ENCODE results near the gene CLCNKB. TPM values are rescaled to one million over a fixed set of nuclear protein-coding genes. Genes with fewer than 3 reads are reported as not detected.

The CLCNKB gene
- total and polyA plus RNA-seq, 3 donors from 2014 or later: 2.3 to 4.2 (median 3.7) TPM

DNA sequence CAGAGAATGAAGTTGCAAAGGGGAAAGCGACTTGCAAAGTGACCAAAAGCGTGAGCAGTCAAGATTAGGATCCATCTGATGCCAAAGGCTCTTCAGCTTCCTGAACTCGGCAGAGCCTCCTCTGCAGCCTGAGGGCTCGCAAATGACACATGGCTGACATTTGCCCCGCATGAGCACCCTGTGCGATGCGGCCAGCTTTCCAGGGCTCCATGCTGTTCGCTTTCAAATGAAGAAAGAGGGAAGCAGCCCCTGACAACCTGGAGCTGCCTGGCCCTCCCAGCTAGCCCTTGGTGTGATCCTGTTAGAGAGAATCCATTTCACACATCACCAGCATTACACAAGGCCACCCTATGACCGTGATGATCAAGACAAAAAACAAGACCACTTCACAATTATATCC is 50.0 kb downstream of the CLCNKB start:
- intact Hi-C loops (cut with DNase I; ENCODE audit: low total_unique reads): no loop called here

DNA sequence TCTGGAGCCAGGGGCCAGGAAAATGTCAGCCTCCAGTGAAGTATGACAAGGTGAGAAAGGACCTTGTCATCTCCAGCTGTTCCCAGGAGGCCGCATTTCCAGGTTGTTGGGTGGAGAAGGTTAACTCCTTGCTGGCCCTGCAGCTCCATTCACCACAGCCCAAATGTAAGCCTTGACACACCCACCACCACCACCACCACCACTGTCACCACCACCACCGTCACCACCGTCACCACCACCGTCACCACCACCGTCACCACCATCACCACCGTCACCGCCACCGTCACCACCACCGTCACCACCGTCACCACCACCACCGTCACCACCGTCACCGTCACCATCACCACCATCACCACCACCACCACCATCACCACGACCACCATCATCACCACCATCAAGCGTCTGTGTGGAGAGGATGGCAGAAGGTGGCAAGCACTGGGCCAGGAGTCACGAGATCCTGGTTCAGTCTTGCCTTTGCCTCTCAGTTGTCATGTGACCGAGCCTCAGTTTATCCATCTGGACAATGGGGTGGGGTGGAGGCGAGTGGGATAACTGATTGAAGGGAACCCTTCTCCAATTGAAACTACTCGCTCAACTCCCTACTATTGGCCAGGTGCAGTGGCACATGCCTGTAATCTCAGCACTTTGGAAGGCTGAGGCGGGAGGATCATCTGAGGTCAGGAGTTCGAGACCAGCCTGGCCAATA is 51.0 kb downstream of the CLCNKB start:
- no peak for DNase-seq
- H3K36me3 ChIP-seq (ENCODE audit: low read depth, missing control alignments): no peaks in the 10 kb centered on the region
- H3K9me3 ChIP-seq: no peaks in the 10 kb centered on the region
- peaks cover 4% of the 10 kb centered on the region for H3K4me1 ChIP-seq
- no peak overlapping the region for H3K4me3 ChIP-seq
- no peak overlapping the region for H3K27ac ChIP-seq
- WGBS, 2 donors: 92 to 94% methylated on average over 21 of the region's 21 CpGs
- intact Hi-C loops (cut with DNase I; ENCODE audit: low total_unique reads): no loop called here
- no peaks in the 10 kb centered on the region for H3K27me3 ChIP-seq
- TF ChIP-seq, protein P1, sequence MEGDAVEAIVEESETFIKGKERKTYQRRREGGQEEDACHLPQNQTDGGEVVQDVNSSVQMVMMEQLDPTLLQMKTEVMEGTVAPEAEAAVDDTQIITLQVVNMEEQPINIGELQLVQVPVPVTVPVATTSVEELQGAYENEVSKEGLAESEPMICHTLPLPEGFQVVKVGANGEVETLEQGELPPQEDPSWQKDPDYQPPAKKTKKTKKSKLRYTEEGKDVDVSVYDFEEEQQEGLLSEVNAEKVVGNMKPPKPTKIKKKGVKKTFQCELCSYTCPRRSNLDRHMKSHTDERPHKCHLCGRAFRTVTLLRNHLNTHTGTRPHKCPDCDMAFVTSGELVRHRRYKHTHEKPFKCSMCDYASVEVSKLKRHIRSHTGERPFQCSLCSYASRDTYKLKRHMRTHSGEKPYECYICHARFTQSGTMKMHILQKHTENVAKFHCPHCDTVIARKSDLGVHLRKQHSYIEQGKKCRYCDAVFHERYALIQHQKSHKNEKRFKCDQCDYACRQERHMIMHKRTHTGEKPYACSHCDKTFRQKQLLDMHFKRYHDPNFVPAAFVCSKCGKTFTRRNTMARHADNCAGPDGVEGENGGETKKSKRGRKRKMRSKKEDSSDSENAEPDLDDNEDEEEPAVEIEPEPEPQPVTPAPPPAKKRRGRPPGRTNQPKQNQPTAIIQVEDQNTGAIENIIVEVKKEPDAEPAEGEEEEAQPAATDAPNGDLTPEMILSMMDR (IDR thresholded peaks at IDR 0.05): no peak
- no peak for TF ChIP-seq POLR2A (IDR thresholded peaks at IDR 0.05)

More for the DNA sequence above, 50.0 kb downstream of the CLCNKB start:
- no peak for TF ChIP-seq POLR2A (IDR thresholded peaks at IDR 0.05)
- TF ChIP-seq, protein P1 (IDR thresholded peaks at IDR 0.05): no peak
- H3K36me3 ChIP-seq (ENCODE audit: low read depth, missing control alignments): no peaks in the 10 kb centered on the region
- no peak overlapping the region for H3K27ac ChIP-seq
- no peak overlapping the region for H3K4me3 ChIP-seq
- no peaks in the 10 kb centered on the region for H3K27me3 ChIP-seq
- H3K9me3 ChIP-seq: no peaks in the 10 kb centered on the region
- WGBS, 2 donors: 81 to 85% methylated on average over 5 to 9 of the region's 9 CpGs
- peaks cover 4% of the 10 kb centered on the region for H3K4me1 ChIP-seq
- no peak for DNase-seq

DNA sequence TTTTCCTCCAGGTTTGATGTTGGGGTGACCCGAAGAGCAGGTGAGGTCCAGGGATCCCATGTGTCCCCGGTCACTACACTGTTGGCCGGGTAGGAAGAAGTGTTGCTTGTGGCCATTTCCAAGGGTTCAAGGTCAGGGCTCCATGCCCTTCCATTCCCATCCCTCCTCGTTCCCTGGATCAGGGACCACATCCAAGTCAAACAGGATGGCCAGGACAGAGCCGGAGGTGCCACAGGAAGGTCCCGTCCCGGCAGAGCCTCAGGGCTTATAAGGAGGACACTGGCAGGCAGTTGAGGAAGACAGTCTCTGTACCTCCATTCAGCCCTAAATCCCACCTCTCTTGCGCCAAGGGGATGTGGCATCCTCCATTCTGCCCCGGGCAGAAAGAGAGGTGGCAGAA is 51.9 kb downstream of the CLCNKB start:
- WGBS, 2 donors: 61 to 71% methylated on average over 6 to 9 of the region's 9 CpGs
- intact Hi-C loops (cut with DNase I; ENCODE audit: low total_unique reads): no loop called here
- H3K9me3 ChIP-seq: no peaks in the 10 kb centered on the region
- H3K27me3 ChIP-seq: no peaks in the 10 kb centered on the region
- no peak for TF ChIP-seq POLR2A (IDR thresholded peaks at IDR 0.05)
- H3K4me3 ChIP-seq: no peak overlapping the region
- no peak overlapping the region for H3K27ac ChIP-seq
- H3K36me3 ChIP-seq (ENCODE audit: low read depth, missing control alignments): no peaks in the 10 kb centered on the region
- H3K4me1 ChIP-seq: peaks cover 4% of the 10 kb centered on the region
- DNase-seq: no peak

DNA sequence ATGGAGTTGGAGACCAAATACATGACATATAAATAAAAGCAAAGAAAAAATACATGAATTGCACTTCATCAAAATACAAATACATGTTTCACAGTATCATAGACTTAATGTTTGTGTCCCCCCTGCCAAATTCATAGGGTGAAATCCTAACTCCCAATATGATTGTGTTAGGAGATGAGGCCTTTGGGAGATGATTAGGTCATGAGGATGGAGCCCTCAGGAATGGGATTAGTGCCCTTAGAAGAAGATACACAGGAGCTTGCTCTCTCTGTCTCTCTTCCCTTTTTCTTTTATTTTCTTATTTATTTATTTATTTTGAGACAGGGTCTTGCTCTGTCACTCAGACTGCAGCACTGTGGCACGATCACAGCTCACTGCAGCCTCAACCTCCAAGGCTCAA is 55.8 kb downstream of the CLCNKB start:
- 97 to 100% methylated on average over 1 of the region's 1 CpG for WGBS, 2 donors
- H3K4me1 ChIP-seq: peaks cover 4% of the 10 kb centered on the region
- intact Hi-C loops (cut with DNase I; ENCODE audit: low total_unique reads): no loop called here
- H3K4me3 ChIP-seq: no peak overlapping the region
- no peaks in the 10 kb centered on the region for H3K9me3 ChIP-seq
- no peak for DNase-seq
- H3K36me3 ChIP-seq (ENCODE audit: low read depth, missing control alignments): no peaks in the 10 kb centered on the region
- no peaks in the 10 kb centered on the region for H3K27me3 ChIP-seq
- TF ChIP-seq, protein P1 (IDR thresholded peaks at IDR 0.05): no peak
- no peak for TF ChIP-seq POLR2A (IDR thresholded peaks at IDR 0.05)
- H3K27ac ChIP-seq: no peak overlapping the region

DNA sequence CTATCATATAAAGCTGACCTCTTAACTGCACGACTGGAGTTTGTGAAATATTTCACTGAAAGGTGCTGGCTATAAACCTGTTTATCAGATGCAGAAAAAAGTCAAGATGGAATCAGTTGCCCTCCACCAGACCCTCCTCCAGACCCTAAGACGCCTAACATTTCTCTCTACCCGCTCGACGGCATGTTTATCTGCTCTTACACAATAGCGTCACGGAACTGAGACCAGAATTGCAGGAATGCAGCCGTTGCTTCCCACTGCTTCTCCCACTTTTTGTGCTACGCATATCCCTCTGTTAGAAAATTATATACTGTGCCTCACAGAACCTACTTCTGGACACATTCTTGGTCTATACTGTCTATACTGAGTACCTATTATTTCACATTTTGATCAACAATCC is 58.0 kb downstream of the CLCNKB start:
- no peak overlapping the region for H3K27ac ChIP-seq
- H3K4me3 ChIP-seq: no peak overlapping the region
- no peak for DNase-seq
- no peaks in the 10 kb centered on the region for H3K27me3 ChIP-seq
- H3K36me3 ChIP-seq (ENCODE audit: low read depth, missing control alignments): no peaks in the 10 kb centered on the region
- H3K4me1 ChIP-seq: no peaks in the 10 kb centered on the region
- no peaks in the 10 kb centered on the region for H3K9me3 ChIP-seq
- 64 to 66% methylated on average over 9 of the region's 9 CpGs for WGBS, 2 donors
- no peak for TF ChIP-seq POLR2A (IDR thresholded peaks at IDR 0.05)
- TF ChIP-seq, protein P1 (IDR thresholded peaks at IDR 0.05): no peak
- intact Hi-C loops (cut with DNase I; ENCODE audit: low total_unique reads): no loop called here

Other genes starting within 250 kb of the CLCNKB start
- gene UQCRHL, start 236.1 kb upstream of the CLCNKB start, total RNA-seq: 1 to 10 TPM; 1.5 to 2.0 TPM
- 2.5 TPM for gene UQCRHL, start 236.1 kb upstream of the CLCNKB start, polyA plus RNA-seq (ENCODE audit: insufficient read depth, low read depth, low replicate concordance)
- 10 to 100 TPM; 53.2 to 60.6 TPM for gene SPEN, start 196.1 kb upstream of the CLCNKB start, total RNA-seq
- 54.8 TPM for gene SPEN, start 196.1 kb upstream of the CLCNKB start, polyA plus RNA-seq (ENCODE audit: insufficient read depth, low read depth, low replicate concordance)
- gene ZBTB17, start 67.7 kb upstream of the CLCNKB start, total RNA-seq: 10 to 100 TPM; 60.2 to 65.8 TPM
- gene ZBTB17, start 67.7 kb upstream of the CLCNKB start, polyA plus RNA-seq (ENCODE audit: insufficient read depth, low read depth, low replicate concordance): 53.6 TPM
- gene SRARP, start 39.5 kb upstream of the CLCNKB start, total RNA-seq: under 1 TPM in 1 of 2 donors, not detected in 1; 0.16 TPM
- gene SRARP, start 39.5 kb upstream of the CLCNKB start, polyA plus RNA-seq (ENCODE audit: insufficient read depth, low read depth, low replicate concordance): not detected
- 10 to 100 TPM in 1 of 2 donors, 1 to 10 TPM in 1; 9.0 to 11.7 TPM for gene HSPB7, start 25.7 kb upstream of the CLCNKB start, total RNA-seq
- 31.2 TPM for gene HSPB7, start 25.7 kb upstream of the CLCNKB start, polyA plus RNA-seq (ENCODE audit: insufficient read depth, low read depth, low replicate concordance)
- gene CLCNKA, start 21.7 kb upstream of the CLCNKB start, total RNA-seq: 1 to 10 TPM; 6.5 to 6.9 TPM
- 9.9 TPM for gene CLCNKA, start 21.7 kb upstream of the CLCNKB start, polyA plus RNA-seq (ENCODE audit: insufficient read depth, low read depth, low replicate concordance)
- 1 to 10 TPM in 1 of 2 donors, under 1 TPM in 1; 0.87 to 1.2 TPM for gene FAM131C, start 29.9 kb downstream of the CLCNKB start, total RNA-seq
- 0.42 TPM for gene FAM131C, start 29.9 kb downstream of the CLCNKB start, polyA plus RNA-seq (ENCODE audit: insufficient read depth, low read depth, low replicate concordance)
- 10 to 100 TPM in 1 of 2 donors, 1 to 10 TPM in 1; 5.7 to 14.1 TPM for gene EPHA2, start 112.3 kb downstream of the CLCNKB start, total RNA-seq
- gene EPHA2, start 112.3 kb downstream of the CLCNKB start, polyA plus RNA-seq (ENCODE audit: insufficient read depth, low read depth, low replicate concordance): 5.1 TPM
- 10 to 100 TPM in 1 of 2 donors, 1 to 10 TPM in 1; 8.5 to 10.1 TPM for gene ARHGEF19, start 168.9 kb downstream of the CLCNKB start, total RNA-seq
- 6.0 TPM for gene ARHGEF19, start 168.9 kb downstream of the CLCNKB start, polyA plus RNA-seq (ENCODE audit: insufficient read depth, low read depth, low replicate concordance)
- gene CPLANE2, start 193.4 kb downstream of the CLCNKB start, total RNA-seq: 10 to 100 TPM; 11.1 to 11.8 TPM
- 10.6 TPM for gene CPLANE2, start 193.4 kb downstream of the CLCNKB start, polyA plus RNA-seq (ENCODE audit: insufficient read depth, low read depth, low replicate concordance)

Measured in testis (tissue), 3 donors.